HFF-Myc (cell line): ENCODE measurements around the gene TSSK6.

ENCODE experiments used
- DNase-seq: peaks from one replicate; pipeline ENCODE4 v3.0.0-alpha.2; 2011; ENCODE audit warnings: low read depth; ENCODE audit errors: extremely low read depth
- H3K4me3 ChIP-seq: replicated peaks from 2 replicates; pipeline ENCODE4 v1.5.1; 2011; ENCODE audit warnings: low read depth, mild to moderate bottlenecking, control low read depth, low read length
- TF ChIP-seq, protein P1 (sequence below): IDR thresholded peaks from 2 replicates; pipeline ENCODE4 v1.5.1; 2012; ENCODE audit warnings: mild to moderate bottlenecking, low read depth, low read length, control low read depth; ENCODE audit errors: missing control alignments

Gene TSSK6

DNA sequence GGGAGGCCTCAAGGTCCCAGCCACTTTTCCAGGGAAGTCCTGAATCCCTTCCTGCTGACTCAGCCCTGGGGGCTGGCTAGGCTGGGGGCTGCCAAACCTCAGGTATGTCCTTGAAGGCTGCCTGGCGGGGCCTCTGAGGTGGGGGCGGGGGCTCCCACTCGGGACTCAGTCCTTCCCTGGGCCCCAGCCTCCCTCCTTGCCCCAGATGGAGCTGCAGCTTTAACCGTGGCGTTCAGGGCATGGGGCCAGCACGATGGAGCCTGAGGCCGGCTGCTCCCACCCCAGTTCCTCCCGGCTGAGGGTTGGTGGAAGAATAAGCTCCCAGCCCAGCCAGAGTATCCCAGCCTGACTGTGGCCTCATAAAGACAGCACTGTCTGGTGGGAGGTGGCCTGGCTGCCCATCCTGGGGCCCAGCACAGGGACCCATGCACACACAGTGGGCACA lies 35.2 kb upstream of the TSSK6 start:
- DNase-seq, result no peak
- H3K4me3 ChIP-seq, result no peak overlapping the region
- TF ChIP-seq, protein P1, sequence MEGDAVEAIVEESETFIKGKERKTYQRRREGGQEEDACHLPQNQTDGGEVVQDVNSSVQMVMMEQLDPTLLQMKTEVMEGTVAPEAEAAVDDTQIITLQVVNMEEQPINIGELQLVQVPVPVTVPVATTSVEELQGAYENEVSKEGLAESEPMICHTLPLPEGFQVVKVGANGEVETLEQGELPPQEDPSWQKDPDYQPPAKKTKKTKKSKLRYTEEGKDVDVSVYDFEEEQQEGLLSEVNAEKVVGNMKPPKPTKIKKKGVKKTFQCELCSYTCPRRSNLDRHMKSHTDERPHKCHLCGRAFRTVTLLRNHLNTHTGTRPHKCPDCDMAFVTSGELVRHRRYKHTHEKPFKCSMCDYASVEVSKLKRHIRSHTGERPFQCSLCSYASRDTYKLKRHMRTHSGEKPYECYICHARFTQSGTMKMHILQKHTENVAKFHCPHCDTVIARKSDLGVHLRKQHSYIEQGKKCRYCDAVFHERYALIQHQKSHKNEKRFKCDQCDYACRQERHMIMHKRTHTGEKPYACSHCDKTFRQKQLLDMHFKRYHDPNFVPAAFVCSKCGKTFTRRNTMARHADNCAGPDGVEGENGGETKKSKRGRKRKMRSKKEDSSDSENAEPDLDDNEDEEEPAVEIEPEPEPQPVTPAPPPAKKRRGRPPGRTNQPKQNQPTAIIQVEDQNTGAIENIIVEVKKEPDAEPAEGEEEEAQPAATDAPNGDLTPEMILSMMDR, result no peak

DNA sequence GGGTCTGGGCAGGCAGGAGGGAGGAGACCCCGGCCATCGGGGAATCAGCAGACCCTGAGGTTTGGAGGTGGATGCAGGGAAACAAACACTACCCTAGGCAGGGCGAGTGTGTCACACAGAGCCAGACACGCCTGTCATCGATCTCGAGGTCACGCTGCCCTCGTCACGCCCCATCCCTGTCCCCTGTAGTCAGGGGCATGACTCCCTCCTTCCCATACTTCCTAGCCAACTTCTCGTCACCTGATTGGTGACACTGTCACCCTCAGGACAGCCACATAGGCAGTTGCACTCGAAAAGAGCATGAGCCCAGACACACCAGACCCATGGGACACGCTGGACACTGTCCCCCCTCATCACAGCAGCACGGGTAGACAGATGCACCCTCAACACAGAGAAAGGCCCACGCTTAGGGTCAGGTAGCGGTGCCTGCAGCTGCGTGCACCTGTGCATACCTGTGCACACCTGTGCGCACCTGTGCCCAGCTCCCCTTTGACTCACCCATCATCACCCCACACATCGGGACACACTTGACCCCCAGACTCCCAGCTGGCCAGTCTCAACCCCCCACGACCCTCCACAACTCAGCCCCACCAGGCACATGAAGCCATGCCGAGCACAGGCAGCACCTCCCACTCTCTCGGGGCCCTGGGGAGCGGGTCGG lies 34.6 kb upstream of the TSSK6 start:
- TF ChIP-seq, protein P1, result no peak
- H3K4me3 ChIP-seq, result no peak overlapping the region
- DNase-seq, result no peak

DNA sequence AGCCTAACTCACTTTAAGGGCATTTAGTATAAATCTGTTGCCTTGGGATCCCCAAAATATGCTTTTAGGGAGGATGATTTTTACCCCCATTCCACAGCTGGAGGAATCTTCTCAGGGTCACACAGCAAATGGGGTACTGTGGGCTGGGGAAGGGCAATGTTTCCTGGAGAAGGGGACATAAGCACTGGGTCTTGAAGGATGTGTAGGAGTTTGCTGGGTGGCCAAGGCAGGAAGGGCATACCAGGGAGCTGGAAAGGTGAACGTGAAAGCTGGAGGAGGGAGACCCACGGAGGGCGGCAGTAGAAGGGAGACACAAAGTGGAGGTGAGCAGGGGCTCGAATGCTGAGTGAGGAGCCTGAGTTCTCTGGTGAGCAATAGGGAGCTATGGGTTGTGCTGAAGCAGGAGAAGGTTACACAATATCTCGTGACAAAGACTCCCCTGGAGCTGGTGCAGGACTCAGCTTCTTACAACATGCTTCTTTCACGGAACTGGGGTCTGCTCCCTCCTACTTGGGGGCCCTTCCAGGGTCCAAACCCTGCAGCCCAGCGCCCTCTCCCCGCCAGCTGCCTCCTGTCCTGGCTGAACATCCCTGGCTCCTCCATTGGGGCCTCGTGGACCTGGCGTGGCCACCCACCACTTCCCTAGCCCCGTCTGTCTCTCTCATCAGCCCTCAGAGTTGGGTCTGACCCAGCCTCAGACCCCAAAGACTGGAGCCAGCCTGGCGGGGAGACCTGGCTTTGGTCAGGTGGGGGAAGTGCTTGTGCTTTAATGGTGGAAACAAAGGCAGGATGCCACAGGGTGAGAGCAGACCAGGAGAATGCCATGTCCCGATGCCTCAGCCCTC lies 33.8 kb upstream of the TSSK6 start:
- no peak for DNase-seq
- no peak overlapping the region for H3K4me3 ChIP-seq
- TF ChIP-seq, protein P1, result no peak

DNA sequence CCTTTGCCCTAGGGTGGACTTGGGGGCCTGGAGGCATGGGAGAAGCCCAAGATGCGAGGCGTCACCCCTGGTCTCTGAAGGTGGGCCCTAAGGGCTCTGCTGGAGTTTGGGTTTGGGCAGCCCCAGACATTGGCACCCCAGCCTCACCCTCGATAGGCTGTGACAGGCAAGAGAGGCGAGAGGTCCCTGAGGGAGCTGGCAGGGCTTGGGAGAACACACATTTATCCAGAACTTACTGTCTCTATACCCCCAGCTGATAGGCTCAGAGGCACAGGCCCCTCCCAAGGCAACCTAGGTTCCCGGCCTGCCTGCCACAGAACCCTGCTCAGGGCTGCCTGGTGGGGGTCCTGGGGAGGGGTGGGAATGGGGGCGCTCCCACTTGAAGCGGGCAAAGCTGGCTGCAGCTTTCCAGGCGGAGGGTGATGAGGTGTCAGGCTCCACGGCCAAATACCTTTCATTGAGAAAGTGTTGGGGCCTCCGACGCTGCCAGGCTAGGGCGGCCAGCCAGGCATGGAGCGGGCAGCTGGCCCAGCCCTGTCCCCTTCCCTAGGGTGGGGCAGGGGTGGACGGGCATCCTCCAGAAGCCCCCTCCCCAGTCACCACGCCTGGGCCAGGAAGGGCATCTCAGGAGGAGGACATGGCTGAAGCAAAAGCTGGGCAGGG lies 32.5 kb upstream of the TSSK6 start:
- no peak for DNase-seq
- TF ChIP-seq, protein P1, result no peak
- H3K4me3 ChIP-seq, result no peak overlapping the region

DNA sequence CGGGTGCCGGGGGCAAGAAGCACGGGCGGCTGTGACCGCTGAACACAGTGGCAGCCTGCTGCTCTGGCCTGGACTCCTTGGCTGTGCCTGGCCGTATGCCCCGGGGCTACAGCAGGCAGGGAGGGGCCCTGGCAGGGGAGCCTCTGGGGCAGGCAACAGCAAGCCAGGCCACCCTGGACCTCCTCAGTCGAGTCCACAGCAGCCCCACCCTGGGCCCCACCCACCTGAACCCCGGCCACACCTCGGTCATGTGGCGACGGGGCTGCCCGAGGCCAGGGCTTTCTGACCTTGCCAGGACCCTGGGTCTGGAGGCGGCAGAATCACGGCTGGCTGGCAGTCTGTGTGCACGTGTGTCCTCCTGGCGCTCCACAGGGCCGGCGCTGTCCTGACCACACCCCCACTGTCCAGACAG lies 31.4 kb upstream of the TSSK6 start:
- TF ChIP-seq, protein P1, result no peak
- no peak overlapping the region for H3K4me3 ChIP-seq

DNA sequence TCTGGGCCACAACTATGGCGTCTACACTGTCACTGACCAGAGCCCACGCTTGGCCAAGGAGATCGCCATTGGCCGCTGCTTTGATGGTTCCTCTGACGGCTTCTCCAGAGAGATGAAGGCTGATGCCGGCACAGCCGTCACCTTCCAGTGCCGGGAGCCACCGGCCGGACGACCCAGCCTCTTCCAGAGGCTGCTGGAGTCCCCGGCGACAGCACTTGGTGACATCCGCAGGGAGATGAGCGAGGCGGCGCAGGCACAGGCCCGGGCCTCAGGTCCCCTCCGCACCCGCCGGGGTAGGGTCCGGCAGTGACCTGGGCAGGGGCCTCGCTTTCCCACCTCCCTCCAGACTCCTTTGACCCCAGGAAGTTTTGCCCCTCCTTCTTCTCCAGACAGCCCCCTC lies 30.4 kb upstream of the TSSK6 start:
- TF ChIP-seq, protein P1, result no peak
- DNase-seq, result no peak
- H3K4me3 ChIP-seq, result no peak overlapping the region

More for the DNA sequence above, 31.4 kb upstream of the TSSK6 start:
- no peak for DNase-seq
